NCI-H1694 (cell line): Measurements from ENCODE around the gene SAFB2.

Experiments
- DNase-seq: peaks from one replicate; lab custom pipeline; 2025; lab: John Stamatoyannopoulos, UW

The SAFB2 gene

GRCh38 chr19:5542665-5543064 is 79.9 kb downstream of the SAFB2 start:
- DNase-seq = no peak

DNA sequence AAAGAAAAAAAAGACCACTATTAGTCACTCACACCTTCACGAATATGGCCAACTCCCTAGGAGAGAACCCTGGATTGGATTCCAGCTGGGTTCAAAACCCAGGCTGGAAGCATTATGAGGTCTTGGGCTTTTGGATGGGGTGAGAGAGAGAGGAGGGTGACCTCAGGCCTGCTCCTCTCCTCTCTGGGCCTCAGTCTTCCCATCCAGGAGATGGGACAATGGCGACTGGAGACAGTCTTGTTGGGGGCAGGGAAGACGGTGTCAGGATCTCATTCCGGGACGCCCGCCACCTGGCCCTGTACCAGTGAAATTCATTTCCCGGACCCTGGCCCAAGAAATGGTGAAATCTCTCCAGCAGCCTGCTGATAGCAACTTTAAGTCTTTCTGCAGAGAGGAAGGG is 81.1 kb downstream of the SAFB2 start:
- DNase-seq = no peak

DNA sequence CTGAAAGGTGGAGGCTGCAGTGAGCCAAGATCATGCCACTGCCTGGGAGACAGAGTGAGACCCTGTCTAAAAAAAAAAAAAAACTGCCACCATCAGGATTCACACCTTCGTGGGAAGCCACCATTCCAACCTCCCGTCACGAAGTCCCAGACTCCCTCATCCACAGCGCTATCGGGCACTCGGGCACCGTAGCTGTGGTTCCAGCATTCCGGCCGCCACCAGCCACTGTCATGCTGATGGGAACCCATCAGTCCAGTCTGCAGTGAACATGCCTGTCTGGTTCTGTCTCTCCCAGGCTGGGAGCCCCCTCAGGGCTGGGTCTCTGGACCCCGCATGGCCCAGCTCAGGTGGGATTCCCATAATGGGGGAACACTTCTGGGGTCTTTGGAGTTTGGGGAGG is 82.4 kb downstream of the SAFB2 start:
- DNase-seq = no peak

- no peak for DNase-seq
These were observed 84.7 kb downstream of the SAFB2 start for GRCh38 chr19:5537870-5538269.
